GM19240 (cell line): ENCODE data around the gene FMR1NB.

Source experiments
- DNase-seq: peaks from one replicate; pipeline ENCODE4 v3.0.0; 2011; ENCODE audit warnings: low spot score; ENCODE audit not compliant: insufficient read length

FMR1NB gene

GRCh38 chrX:147981038-147981752 lies at the start of gene FMR1NB:
Gene FMR1NB (plus strand): TSS chrX:147981337. CDS start chrX:147981403, 66 bp downstream.
- no peak for DNase-seq

- no peak for DNase-seq
These were observed 47.3 kb upstream of the FMR1NB start for GRCh38 chrX:147933815-147934214.

GRCh38 chrX:147935156-147935758 lies 45.9 kb upstream of the FMR1NB start:
- DNase-seq, result no peak

GRCh38 chrX:147945286-147945685 lies 35.9 kb upstream of the FMR1NB start:
- no peak for DNase-seq

GRCh38 chrX:147948531-147948930 lies 32.6 kb upstream of the FMR1NB start:
- no peak for DNase-seq

DNA sequence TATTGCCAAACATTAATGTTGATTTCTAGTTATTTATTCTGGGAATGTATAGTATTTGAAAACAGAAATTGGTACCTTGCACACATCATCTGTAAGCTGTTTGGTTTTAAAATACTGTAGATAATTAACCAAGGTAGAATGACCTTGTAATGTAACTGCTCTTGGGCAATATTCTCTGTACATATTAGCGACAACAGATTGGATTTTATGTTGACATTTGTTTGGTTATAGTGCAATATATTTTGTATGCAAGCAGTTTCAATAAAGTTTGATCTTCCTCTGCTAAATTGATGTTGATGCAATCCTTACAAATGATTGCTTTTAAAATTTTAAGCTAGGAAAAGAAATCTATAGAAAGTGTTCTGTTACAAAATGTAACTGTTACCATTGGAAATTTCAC lies 30.8 kb upstream of the FMR1NB start:
- no peak for DNase-seq

- no peak for DNase-seq
These were observed 27.2 kb upstream of the FMR1NB start for GRCh38 chrX:147953976-147954375.

- no peak for DNase-seq
These were observed 23.8 kb upstream of the FMR1NB start for GRCh38 chrX:147957291-147957690.

DNA sequence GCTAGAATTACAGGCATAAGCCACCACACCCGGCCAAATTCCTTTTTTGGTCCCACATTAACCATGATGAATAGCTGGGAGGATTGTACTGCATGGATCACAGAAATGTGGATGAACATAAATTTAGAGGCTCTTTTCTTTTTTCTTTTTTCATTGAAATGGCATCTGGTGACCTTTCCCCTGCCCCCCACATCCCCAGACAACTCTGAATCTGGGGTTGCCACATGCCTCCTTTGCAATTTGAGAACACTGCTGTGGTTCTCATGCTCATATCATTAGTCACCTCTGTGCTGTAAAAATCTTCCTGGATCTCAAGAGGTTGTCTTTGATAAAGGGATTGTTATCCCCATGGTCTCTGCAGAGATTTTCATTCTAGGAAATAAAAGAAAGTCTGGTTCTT lies 22.8 kb upstream of the FMR1NB start:
- no peak for DNase-seq

- DNase-seq, result no peak
These were observed 20.4 kb upstream of the FMR1NB start for GRCh38 chrX:147960722-147961121.

- DNase-seq, result no peak
These were observed 18.7 kb upstream of the FMR1NB start for GRCh38 chrX:147962476-147962875.

GRCh38 chrX:147978931-147979330 lies 2.2 kb upstream of the FMR1NB start:
- no peak for DNase-seq

- DNase-seq, result no peak
These were observed 39.2 kb downstream of the FMR1NB start for GRCh38 chrX:148020329-148020728.

DNA sequence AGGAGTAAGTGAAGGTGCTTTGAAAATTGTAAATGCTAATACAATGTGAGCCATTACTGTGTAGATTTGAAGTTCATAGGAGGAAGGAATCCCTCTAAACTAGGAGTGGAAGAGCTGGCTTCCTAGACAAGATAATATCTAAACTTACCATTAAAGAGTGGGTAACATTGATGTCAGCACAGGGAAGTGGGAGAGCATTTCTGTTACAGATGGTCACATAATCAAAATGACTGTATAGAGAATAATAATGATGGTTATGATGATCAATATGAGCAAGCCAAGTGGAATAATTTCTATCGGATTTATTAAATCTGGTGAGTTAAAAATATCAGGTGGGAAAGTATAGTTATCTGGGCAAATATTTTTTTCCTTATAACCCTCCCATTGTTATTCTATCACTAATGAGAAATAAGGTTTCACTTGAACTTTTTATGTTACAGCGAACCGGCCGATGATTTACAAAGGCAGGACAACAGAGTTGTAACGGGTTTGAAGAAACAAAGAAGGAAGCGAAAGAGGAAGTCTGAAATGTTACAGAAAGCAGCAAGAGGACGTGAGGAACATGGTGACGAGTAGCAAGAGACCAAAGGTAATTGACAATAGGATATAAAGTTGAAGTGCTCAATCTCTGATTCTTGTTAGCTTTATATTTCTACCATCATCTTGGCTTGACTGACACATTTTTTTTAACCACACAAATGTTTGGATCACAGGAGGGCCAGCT lies 43.5 kb downstream of the FMR1NB start:
- DNase-seq, result no peak

- DNase-seq, result no peak
These were observed 54.2 kb downstream of the FMR1NB start for GRCh38 chrX:148035380-148035779.

- no peak for DNase-seq
These were observed 55.9 kb downstream of the FMR1NB start for GRCh38 chrX:148037020-148037419.

GRCh38 chrX:148043271-148043855 lies 62.2 kb downstream of the FMR1NB start:
- no peak for DNase-seq

GRCh38 chrX:148047200-148047599 lies 66.1 kb downstream of the FMR1NB start:
- no peak for DNase-seq

- DNase-seq, result no peak
These were observed 68.3 kb downstream of the FMR1NB start for GRCh38 chrX:148049441-148049840.

GRCh38 chrX:148051973-148052372 lies 70.8 kb downstream of the FMR1NB start:
- no peak for DNase-seq

DNA sequence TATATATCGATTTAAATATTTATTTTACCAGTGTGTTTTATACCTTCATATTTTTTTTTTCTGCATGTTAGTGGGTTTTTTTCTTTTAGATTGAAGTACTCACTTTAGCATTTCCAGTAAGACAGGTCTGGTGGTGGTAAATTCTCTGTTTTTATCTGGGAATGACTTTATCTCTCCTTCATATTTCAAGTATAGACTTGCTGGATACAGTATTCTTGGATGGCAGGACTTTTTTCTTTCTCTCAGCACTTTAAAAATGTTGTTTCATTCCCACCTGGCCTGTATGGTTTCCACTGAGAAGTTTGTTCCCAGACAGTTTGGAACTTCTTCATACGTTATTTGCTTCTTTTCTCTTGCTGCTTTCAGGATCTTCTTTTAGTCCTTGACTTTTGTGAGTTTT lies 86.1 kb downstream of the FMR1NB start:
- no peak for DNase-seq
